Small intestine (tissue), 7 donors: Measurements from ENCODE around the gene EEF1E1. TPM values are rescaled to one million over a fixed set of nuclear protein-coding genes. Genes with fewer than 3 reads are reported as not detected.

ENCODE experiments used
- DNase-seq, 2 donors: peaks; one replicate each; pipeline versions ENCODE4 v3.0.0 to v3.0.0-alpha.2; 2013
- FAIRE-seq: peaks from 2 replicates; lab custom pipeline; 2012; peaks lifted over from hg19 to GRCh38; lab: Jason Lieb, UNC
- H3K27ac ChIP-seq, 3 donors: one replicate each; pipeline ENCODE4 v1.5.1; 2013; ENCODE audit warnings: low read length in 2 of 3, mild to moderate bottlenecking in 2 of 3, control low read depth in 1 of 3, inconsistent platforms in 1 of 3, low read depth in 1 of 3, moderate library complexity in 1 of 3
- H3K27me3 ChIP-seq, 3 donors: one replicate each; pipeline ENCODE4 v1.6.1; 2013; ENCODE audit warnings: low read length in 3 of 3, inconsistent platforms in 1 of 3; ENCODE audit not compliant: control insufficient read depth in 3 of 3, insufficient read depth in 3 of 3
- H3K36me3 ChIP-seq, 3 donors: one replicate each; pipeline ENCODE4 v1.6.1; 2013; ENCODE audit warnings: low read length in 3 of 3, inconsistent platforms in 1 of 3, low read depth in 1 of 3, mild to moderate bottlenecking in 1 of 3, moderate library complexity in 1 of 3; ENCODE audit not compliant: control insufficient read depth in 3 of 3, insufficient read depth in 2 of 3
- H3K4me1 ChIP-seq, 3 donors: one replicate each; pipeline ENCODE4 v1.6.1; 2013; ENCODE audit warnings: low read length in 2 of 3, inconsistent platforms in 1 of 3, low read depth in 1 of 3, mild to moderate bottlenecking in 1 of 3, moderate library complexity in 1 of 3; ENCODE audit not compliant: control insufficient read depth in 3 of 3, insufficient read depth in 2 of 3
- H3K4me3 ChIP-seq, 3 donors: one replicate each; pipeline ENCODE4 v1.5.1; 2013; ENCODE audit warnings: low read length in 3 of 3, control low read depth in 1 of 3, inconsistent platforms in 1 of 3, low read depth in 1 of 3, mild to moderate bottlenecking in 1 of 3, moderate library complexity in 1 of 3
- H3K9me3 ChIP-seq, 2 donors: one replicate each; pipeline ENCODE4 v1.6.1; 2013; ENCODE audit warnings: low read depth in 1 of 2, low read length in 1 of 2; ENCODE audit not compliant: control insufficient read depth in 2 of 2, insufficient read depth in 1 of 2
- WGBS, 3 donors: extraction: QIAGEN DNeasy Blood & Tissue Kit; methylation state at CpG; one replicate each; pipeline ENCODE4 v1.1.7; 2013; 5-methylcytosine and 5-hydroxymethylcytosine counted together
- polyA plus RNA-seq, 4 donors: library from polyadenylated mRNA; stranded (reverse) in 3 of 4; unstranded in 1 of 4; fragments of 200-250 nt in 3 of 4; fragments of 120-200 nt in 1 of 4; gene quantifications; one replicate each; pipeline versions ENCODE4 v1.2.1 to v1.2.3, GENCODE V29; 2013
- donor health status: healthy with polysubstance abuse.
- donor health status: control.
- donor health status: control.
- donor health status: Bipolar disorder and iron deficiency.
- donor health status: healthy.

The EEF1E1 gene
- polyA plus RNA-seq, 4 donors, result 14.3 to 36.3 (median 20.4) TPM

DNA sequence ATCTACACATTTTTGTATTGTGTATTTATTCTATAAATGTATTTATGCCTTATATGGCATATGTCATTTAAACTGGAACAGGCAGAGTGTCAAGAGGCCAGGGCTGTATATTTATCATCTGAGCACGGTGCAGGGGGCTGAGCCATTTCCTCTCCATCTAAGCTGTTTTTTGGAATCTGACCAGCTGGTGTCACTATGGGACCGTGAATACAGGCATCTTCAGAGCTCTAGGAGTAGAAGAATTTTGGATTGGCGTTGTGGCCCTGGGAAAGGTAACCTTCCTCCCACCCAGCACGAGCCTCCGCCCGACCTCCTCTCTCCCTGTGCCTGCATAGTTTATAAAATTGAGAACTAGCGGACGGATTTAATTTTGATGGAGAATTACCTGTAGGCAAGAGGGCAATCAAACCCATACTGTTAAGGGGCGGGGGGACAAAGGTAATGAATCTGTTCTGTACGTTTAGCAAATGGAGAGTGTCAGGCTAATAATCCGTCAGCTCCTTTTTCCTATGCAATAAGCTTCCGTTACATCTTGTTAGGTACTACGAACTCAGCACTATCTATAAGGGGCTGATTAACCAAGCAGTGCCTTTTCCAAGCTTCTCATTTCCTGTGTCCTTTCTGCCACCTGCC, 29.0 kb upstream of the EEF1E1 start:
- Histone ChIP-seq H3K36me3 (no peaks in the 10 kb centered on the region), H3K9me3 (no peaks in the 10 kb centered on the region), H3K4me3 (no peak overlapping the region), H3K4me1 (no peaks in the 10 kb centered on the region), H3K27ac (no peak overlapping the region), H3K27me3 (peaks cover 0 to 3% (median 0%) of the 10 kb centered on the region in 3 donors)
- peak; percentile 46 to 63 for DNase-seq
- no peak for FAIRE-seq
- WGBS, 3 donors, result 29 to 32% (median 30%) methylated on average over 13 of the region's 13 CpGs

DNA sequence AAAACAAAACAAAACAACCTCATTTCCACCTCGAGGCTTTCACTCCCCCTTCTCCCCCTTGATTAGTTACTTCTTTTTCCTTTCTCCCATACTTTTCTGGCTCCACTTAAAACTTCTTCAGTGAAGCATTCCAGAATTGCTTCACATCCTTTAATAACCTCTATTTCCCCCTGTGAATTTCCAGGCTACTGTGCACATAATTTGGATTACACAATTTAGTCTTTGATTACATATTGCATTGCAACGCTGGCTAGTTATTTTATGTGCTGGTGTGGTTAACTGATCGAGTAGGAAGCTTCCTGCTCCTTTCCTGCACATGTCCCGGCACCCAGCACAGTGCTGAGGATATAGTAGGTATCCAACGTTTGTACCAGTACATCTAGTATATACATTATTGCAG, 28.1 kb upstream of the EEF1E1 start:
- no peak for FAIRE-seq
- Histone ChIP-seq H3K4me1 (no peaks in the 10 kb centered on the region), H3K9me3 (no peaks in the 10 kb centered on the region), H3K27me3 (peaks cover 0 to 3% (median 0%) of the 10 kb centered on the region in 3 donors), H3K36me3 (no peaks in the 10 kb centered on the region), H3K4me3 (no peak overlapping the region), H3K27ac (no peak overlapping the region)
- DNase-seq, result no peak
- WGBS, 3 donors, result 42 to 52% (median 47%) methylated on average over 5 of the region's 5 CpGs

DNA sequence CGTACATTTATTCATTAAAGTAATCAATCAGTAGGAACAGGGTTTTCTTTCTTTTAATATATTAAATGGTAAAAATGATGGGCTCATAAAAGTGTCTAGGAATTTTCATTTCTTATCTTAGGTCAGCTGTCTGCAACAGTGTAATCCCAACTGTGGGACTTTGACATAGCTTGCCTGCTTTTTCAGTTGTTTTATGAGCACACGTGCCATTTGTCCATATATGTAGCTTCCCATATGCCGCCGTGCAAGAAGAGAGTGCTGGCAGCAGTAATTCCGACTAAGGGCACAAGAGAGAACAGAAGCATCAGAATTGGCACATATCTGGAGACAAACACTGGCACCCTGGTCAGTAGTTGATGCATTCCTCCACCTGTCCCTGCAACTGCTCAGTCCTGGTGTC, 20.9 kb upstream of the EEF1E1 start:
- no peak overlapping the region for H3K27ac ChIP-seq
- no peaks in the 10 kb centered on the region for H3K9me3 ChIP-seq
- H3K27me3 ChIP-seq, result peaks cover 0 to 4% (median 3%) of the 10 kb centered on the region in 3 donors
- FAIRE-seq (no peak), DNase-seq (peak in 1 of 2 donors; percentile 47)
- H3K4me3 ChIP-seq, result no peak overlapping the region
- H3K36me3 ChIP-seq, result no peaks in the 10 kb centered on the region
- 68 to 75% (median 74%) methylated on average over 5 of the region's 5 CpGs for WGBS, 3 donors
- no peaks in the 10 kb centered on the region for H3K4me1 ChIP-seq

DNA sequence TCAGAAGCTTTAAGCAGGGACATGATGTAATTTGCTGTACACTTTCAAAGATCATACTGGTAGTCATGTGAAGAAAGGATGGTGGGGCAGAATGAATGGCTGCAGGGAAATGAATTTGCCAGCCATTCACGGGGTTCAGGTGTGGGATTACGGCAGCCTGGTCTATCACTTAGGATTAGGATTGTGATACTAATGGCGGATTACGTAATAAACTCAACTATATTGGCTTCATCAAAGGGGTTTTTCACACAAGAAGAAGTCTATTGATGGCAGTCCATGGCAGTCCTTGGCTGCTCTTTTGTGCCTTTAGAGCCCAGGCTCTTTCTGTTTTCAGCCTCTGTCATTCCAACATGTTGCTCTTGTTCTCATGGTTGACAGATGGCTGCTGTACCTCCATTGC, 12.6 kb upstream of the EEF1E1 start:
- Histone ChIP-seq H3K27ac (no peak overlapping the region), H3K4me3 (no peak overlapping the region), H3K4me1 (no peaks in the 10 kb centered on the region), H3K36me3 (no peaks in the 10 kb centered on the region), H3K27me3 (no peaks in the 10 kb centered on the region), H3K9me3 (no peaks in the 10 kb centered on the region)
- DNase-seq, result no peak
- no peak for FAIRE-seq
- 70 to 81% (median 75%) methylated on average over 4 of the region's 4 CpGs for WGBS, 3 donors

DNA sequence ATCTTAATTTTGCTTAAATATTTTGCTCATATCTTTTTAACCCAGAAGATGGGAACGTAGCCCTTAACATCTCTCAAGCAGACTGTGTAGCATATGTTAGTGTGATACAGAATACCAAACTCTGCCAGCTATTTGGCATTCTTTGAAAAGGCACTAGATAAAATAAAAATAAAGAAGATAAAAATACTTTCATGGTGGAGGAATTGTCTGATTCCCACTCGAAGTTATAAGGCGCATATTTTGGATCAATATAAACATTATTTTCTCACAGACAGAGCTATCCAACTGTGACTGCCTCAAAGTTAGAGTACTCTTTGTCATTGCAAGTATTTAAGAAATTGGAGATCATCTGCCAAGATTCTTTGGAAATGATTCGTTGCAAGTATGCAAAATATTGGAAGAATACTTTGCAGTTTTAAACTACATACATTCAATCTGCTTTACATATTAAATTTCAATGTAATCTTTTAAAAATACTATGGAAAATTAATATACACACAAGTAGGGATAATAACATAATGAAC, 10.8 kb upstream of the EEF1E1 start:
- H3K9me3 ChIP-seq, result no peaks in the 10 kb centered on the region
- no peaks in the 10 kb centered on the region for H3K4me1 ChIP-seq
- no peak overlapping the region for H3K4me3 ChIP-seq
- H3K27me3 ChIP-seq, result peaks cover 0 to 2% (median 0%) of the 10 kb centered on the region in 3 donors
- DNase-seq (no peak), FAIRE-seq (no peak)
- 62 to 79% (median 78%) methylated on average over 4 of the region's 4 CpGs for WGBS, 3 donors
- no peaks in the 10 kb centered on the region for H3K36me3 ChIP-seq
- H3K27ac ChIP-seq, result no peak overlapping the region

DNA sequence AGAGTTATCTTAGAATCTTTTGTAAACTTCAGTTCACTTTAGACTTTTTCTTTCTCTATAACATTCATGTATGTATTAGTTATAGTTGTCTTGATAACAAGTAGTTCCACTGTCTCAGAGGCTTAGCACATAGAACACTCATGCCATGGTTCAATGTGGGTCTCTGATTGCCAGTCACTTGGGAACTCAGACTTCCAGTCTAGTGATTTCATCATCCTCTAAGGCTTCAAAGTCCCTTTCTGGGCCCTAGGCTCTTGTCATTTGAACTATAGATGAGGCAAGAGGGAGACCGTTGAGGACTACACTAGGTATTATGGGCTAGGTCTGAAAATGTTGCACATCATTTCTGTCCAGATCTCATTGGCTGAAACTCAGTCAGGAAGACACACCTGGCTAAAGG, 8.4 kb upstream of the EEF1E1 start:
- Histone ChIP-seq H3K4me1 (no peaks in the 10 kb centered on the region), H3K9me3 (no peaks in the 10 kb centered on the region), H3K27ac (no peak overlapping the region), H3K4me3 (no peak overlapping the region), H3K27me3 (peaks cover 0 to 4% (median 0%) of the 10 kb centered on the region in 3 donors), H3K36me3 (no peaks in the 10 kb centered on the region)
- FAIRE-seq, result no peak
- WGBS, 3 donors, result 33 to 86% (median 40%) methylated on average over 1 of the region's 1 CpG
- peak in 1 of 2 donors; percentile 7 for DNase-seq

DNA sequence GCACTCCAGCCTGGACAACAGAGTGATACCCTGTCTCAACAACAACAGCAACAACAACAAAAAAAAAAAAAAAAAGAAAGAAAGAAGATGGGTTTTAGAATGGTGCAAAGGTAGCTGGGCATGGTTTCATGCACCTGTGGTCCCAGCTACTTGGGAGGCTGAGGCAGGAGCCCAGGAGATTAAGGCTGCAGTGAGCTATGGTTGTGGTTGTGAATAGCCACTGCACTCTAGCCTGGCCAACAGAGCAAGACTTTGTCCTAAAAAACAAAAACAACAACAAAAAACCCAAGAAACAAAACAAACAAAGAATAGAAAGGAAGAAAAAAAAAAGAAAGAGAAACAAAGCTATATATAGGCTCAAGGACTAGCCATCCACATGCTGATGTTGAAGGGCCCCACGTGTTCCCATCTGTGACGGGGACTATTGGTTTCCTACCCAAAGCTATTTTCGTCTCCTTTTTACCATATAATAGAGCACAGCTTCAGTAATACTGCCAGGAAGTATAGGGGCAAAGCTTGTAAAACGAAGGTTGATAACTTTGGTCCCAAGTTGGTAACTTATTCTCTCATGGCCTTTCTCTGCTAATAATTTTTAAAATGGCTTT, 7.9 kb upstream of the EEF1E1 start:
- no peak for DNase-seq
- WGBS, 3 donors, result 66 to 86% (median 70%) methylated on average over 4 of the region's 4 CpGs

DNA sequence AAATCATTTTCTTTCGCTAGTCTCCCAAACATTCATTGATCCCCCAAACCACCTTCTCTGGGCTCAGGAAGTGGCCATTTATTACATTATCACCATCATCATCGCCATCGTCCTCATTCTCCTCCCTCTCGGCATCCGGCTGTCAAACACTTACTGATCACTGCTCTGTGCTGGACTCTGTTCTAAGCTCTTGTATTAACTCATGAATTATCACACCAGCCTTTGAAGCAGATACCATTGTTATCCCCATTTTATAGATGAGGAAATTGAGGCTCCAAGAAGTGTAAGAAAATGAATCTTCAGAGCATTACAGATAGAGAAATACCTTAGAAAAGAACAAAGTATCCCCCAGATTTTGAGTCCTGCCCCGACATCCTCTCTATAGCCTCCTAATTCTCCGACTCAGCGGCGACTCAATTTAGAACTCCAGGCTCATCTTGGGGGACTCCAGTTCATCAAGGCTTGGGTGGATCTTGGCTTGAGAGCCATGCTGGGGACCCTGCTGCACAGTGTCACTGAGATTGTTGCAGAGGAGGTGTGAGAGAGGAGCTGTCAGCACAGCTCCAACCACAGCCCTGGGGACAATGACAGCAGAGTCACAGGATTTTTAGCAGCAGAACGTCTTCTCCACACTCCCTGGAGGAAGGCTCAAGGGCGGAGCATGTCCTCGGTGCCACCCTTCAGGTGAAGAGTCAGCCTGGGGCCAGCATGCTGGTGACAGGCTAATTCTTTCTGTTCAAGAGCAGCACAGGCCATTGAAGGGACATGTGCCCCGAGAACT, 6.6 kb upstream of the EEF1E1 start:
- 75 to 82% (median 79%) methylated on average over 13 of the region's 13 CpGs for WGBS, 3 donors
- Histone ChIP-seq H3K4me1 (no peaks in the 10 kb centered on the region), H3K27ac (no peak overlapping the region), H3K27me3 (peaks cover 0 to 4% (median 0%) of the 10 kb centered on the region in 3 donors), H3K9me3 (no peaks in the 10 kb centered on the region), H3K36me3 (no peaks in the 10 kb centered on the region), H3K4me3 (no peak overlapping the region)
- DNase-seq, result no peak
- FAIRE-seq, result no peak

More for the DNA sequence above, 7.9 kb upstream of the EEF1E1 start:
- Histone ChIP-seq H3K4me3 (no peak overlapping the region), H3K27ac (no peak overlapping the region), H3K36me3 (no peaks in the 10 kb centered on the region), H3K4me1 (no peaks in the 10 kb centered on the region), H3K27me3 (peaks cover 0 to 4% (median 0%) of the 10 kb centered on the region in 3 donors), H3K9me3 (no peaks in the 10 kb centered on the region)
- no peak for FAIRE-seq
